Endothelial cell of umbilical vein (primary cell): ENCODE results near the gene FAM3D. TPM values are rescaled to one million over a fixed set of nuclear protein-coding genes. Genes with fewer than 3 reads are reported as not detected.

Experiments
- BruUV-seq: library from RNA; stranded (reverse); fragments of 400-500 nt; replicated peaks from 2 replicates; lab custom pipeline; 2021; lab: Mats Ljungman, UMichigan
- CTCF ChIA-PET: fragments of 300-600, 350-600 bp; sonication (Branson Sonifier 250); formaldehyde crosslinking; loops from one replicate; lab custom pipeline; 2021; ENCODE audit warnings: antibody characterized with exemption, inconsistent platforms; lab: Charles Lee
- POLR2A ChIA-PET: fragments of 300-600, 350-600 bp; sonication (Branson Sonifier 250); formaldehyde crosslinking; loops from one replicate; lab custom pipeline; 2021; ENCODE audit warnings: antibody characterized with exemption, inconsistent platforms; lab: Charles Lee
- DNase-seq: peaks from one replicate; pipeline ENCODE4 v3.0.0-alpha.2; 2011; ENCODE audit warnings: low read depth, low spot score
- FAIRE-seq: peaks from 2 replicates; lab custom pipeline; 2011; peaks lifted over from hg19 to GRCh38; lab: Jason Lieb, UNC
- H2AFZ ChIP-seq: 2 replicates; pipeline ENCODE4 v1.6.0; 2012; ENCODE audit warnings: low read depth, low read length, control low read depth, inconsistent platforms
- H3K27ac ChIP-seq: 2 replicates; pipeline ENCODE4 v1.5.1; 2011; ENCODE audit warnings: low read depth, mild to moderate bottlenecking, control low read depth, low read length, moderate library complexity; ENCODE audit not compliant: insufficient read depth
- H3K27me3 ChIP-seq, 2 experiments: 2 replicates each; pipeline versions ENCODE4 v1.6.0 to v1.6.1; 2011; ENCODE audit warnings: low read length in 2 of 2, mixed read lengths in 1 of 2; ENCODE audit not compliant: control insufficient read depth in 2 of 2, insufficient read depth in 2 of 2
- H3K36me3 ChIP-seq, 2 experiments: 2 replicates in 1 of 2; 3 replicates in 1 of 2; pipeline ENCODE4 v1.5.1; 2011; ENCODE audit warnings: low read length in 2 of 2, mild to moderate bottlenecking in 1 of 2, moderate library complexity in 1 of 2; ENCODE audit not compliant: control insufficient read depth in 2 of 2, insufficient read depth in 2 of 2; ENCODE audit errors: extremely low read depth in 1 of 2
- H3K4me1 ChIP-seq: 3 replicates; pipeline ENCODE4 v1.5.1; 2011; ENCODE audit warnings: mild to moderate bottlenecking, low read length; ENCODE audit not compliant: control insufficient read depth, insufficient read depth; ENCODE audit errors: extremely low read depth
- H3K4me2 ChIP-seq: 2 replicates; pipeline ENCODE4 v1.6.1; 2011; ENCODE audit warnings: low read length, control low read depth, mixed read lengths; ENCODE audit not compliant: insufficient read depth
- H3K4me3 ChIP-seq, 3 experiments: fragments of 200-600 bp in 1 of 3; sonication (generic), shearing (Covaris generic) in 1 of 3; replicated peaks in 1 of 3; 2 replicates each; pipeline ENCODE4 v1.5.1; 2011 to 2016; ENCODE audit warnings: control low read depth in 3 of 3, low read length in 3 of 3, mild to moderate bottlenecking in 2 of 3, inconsistent platforms in 1 of 3, low read depth in 1 of 3, moderate library complexity in 1 of 3; ENCODE audit not compliant: insufficient read depth in 1 of 3
- H3K79me2 ChIP-seq: 2 replicates; pipeline ENCODE4 v1.6.0; 2012; ENCODE audit warnings: low read length, inconsistent platforms; ENCODE audit not compliant: control insufficient read depth, insufficient read depth
- H3K9ac ChIP-seq: replicated peaks from 2 replicates; pipeline ENCODE3; 2011; ENCODE audit warnings: low read length, control low read depth; ENCODE audit not compliant: insufficient read depth; ENCODE audit errors: extremely low read depth
- H3K9me1 ChIP-seq: replicated peaks from 3 replicates; pipeline ENCODE4 v1.6.0; 2011; ENCODE audit warnings: mild to moderate bottlenecking, low read length; ENCODE audit not compliant: control insufficient read depth, insufficient read depth; ENCODE audit errors: extremely low read depth
- H3K9me3 ChIP-seq: replicated peaks from 2 replicates; pipeline ENCODE4 v1.5.1; 2012; ENCODE audit warnings: low read length, inconsistent platforms; ENCODE audit not compliant: control insufficient read depth, insufficient read depth
- H4K20me1 ChIP-seq: replicated peaks from 2 replicates; pipeline ENCODE3; 2011; ENCODE audit warnings: mild to moderate bottlenecking, low read length; ENCODE audit not compliant: control insufficient read depth, insufficient read depth; ENCODE audit errors: extremely low read depth
- CTCF ChIP-seq, 2 donors: IDR thresholded peaks; 1 replicate in 1 of 2; 2 replicates in 1 of 2; pipeline ENCODE4 v1.5.1; 2011; ENCODE audit warnings: low read length in 2 of 2, mild to moderate bottlenecking in 2 of 2, moderate library complexity in 2 of 2, control low read depth in 1 of 2, inconsistent platforms in 1 of 2, low read depth in 1 of 2; ENCODE audit not compliant: insufficient read depth in 1 of 2; ENCODE audit errors: extremely low read depth in 1 of 2
- EZH2 ChIP-seq: IDR thresholded peaks from 2 replicates; pipeline ENCODE4 v1.6.1; 2012; ENCODE audit warnings: borderline replicate concordance, low read depth, mild to moderate bottlenecking, moderate library complexity, low read length, inconsistent platforms; ENCODE audit not compliant: severe bottlenecking
- FOS ChIP-seq: IDR thresholded peaks from 2 replicates; pipeline ENCODE4 v1.6.1; 2011; ENCODE audit warnings: mild to moderate bottlenecking, low read length, moderate library complexity, borderline replicate concordance; ENCODE audit not compliant: insufficient read depth
- GATA2 ChIP-seq: IDR thresholded peaks from 2 replicates; pipeline ENCODE4 v1.7.0; 2011; ENCODE audit warnings: low read depth, mild to moderate bottlenecking, moderate library complexity, mixed read lengths, low read length; ENCODE audit not compliant: insufficient read length, insufficient read depth
- MYC ChIP-seq: IDR thresholded peaks from one replicate; pipeline ENCODE4 v1.6.1; 2011; ENCODE audit warnings: mild to moderate bottlenecking, low read depth, low read length
- POLR2A ChIP-seq: IDR thresholded peaks from 2 replicates; pipeline ENCODE4 v1.6.1; 2012; ENCODE audit warnings: low read depth, mild to moderate bottlenecking, control low read depth, low read length
- POLR2AphosphoS5 ChIP-seq: IDR thresholded peaks from 2 replicates; pipeline ENCODE4 v1.6.1; 2012; ENCODE audit warnings: low read depth, mild to moderate bottlenecking, control low read depth, low read length, moderate library complexity; ENCODE audit not compliant: insufficient read depth
- dilution Hi-C: fragments of 300-500 bp; cut with MboI; formaldehyde crosslinking; loops from one replicate; pipeline ENCODE4 v1.15.0; 2019; ENCODE audit warnings: low sequenced_read_pairs; ENCODE audit not compliant: extremely low pct_ligation_motif_present
- intact Hi-C: fragments of 100-400 bp; cut with micrococcal nuclease; formaldehyde crosslinking; loops from one replicate; pipeline ENCODE4 v1.10.0; 2022
- polyA plus RNA-seq, 4 experiments: library from polyadenylated mRNA; depleted of rRNA in 3 of 4; stranded (reverse) in 3 of 4; unstranded in 1 of 4; fragments of >200 nt; gene quantifications; 2 replicates each; pipeline versions ENCODE4 v1.2.1 to v1.2.3, GENCODE V29; 2011 to 2012; ENCODE audit warnings: missing spikeins in 1 of 4
- total RNA-seq: library from RNA; stranded (reverse); gene quantifications from 2 replicates; pipeline ENCODE4 v1.2.3, GENCODE V29; 2021

Gene FAM3D
- total and polyA plus RNA-seq, 2 donors (not counting 3 experiments of a cell fraction or from before 2014, with no cell fraction given), result 0.12 TPM; not detected in 1

GRCh38 chr3:58707390-58707930, 40.9 kb upstream of the FAM3D start:
- Histone ChIP-seq H3K9me3 (no peaks in the 10 kb centered on the region), H4K20me1 (no peaks in the 10 kb centered on the region)
- intact Hi-C loops, result no loop called here

More at GRCh38 chr3:58707390-58707930, 40.9 kb upstream of the FAM3D start:
- ChIA-PET CTCF (no interaction called here), POLR2A (no interaction called here)
- Histone ChIP-seq H3K4me3 (no peak overlapping the region), H3K79me2 (no peaks in the 10 kb centered on the region), H3K4me2 (no peak overlapping the region), H3K4me1 (no peaks in the 10 kb centered on the region), H2AFZ (no peak overlapping the region), H3K9ac (no peak overlapping the region), H3K36me3 (no peaks in the 10 kb centered on the region), H3K27me3 (no peaks in the 10 kb centered on the region), H3K9me1 (no peaks in the 10 kb centered on the region), H3K27ac (no peak overlapping the region)
- no peak for TF ChIP-seq CTCF (IDR thresholded peaks at IDR 0.05; ENCODE audit: extremely low read depth in 1 of 2, insufficient read depth in 1 of 2, low read depth in 1 of 2, low read length in 2 of 2)
- no peak for TF ChIP-seq POLR2AphosphoS5
- no peak for TF ChIP-seq MYC
- no peak for TF ChIP-seq POLR2A
- TF ChIP-seq FOS, result no peak
- no peak for TF ChIP-seq GATA2
- TF ChIP-seq EZH2, result no peak
- no peak for FAIRE-seq
- dilution Hi-C loops, result no loop called here
- no peak for DNase-seq
- BruUV-seq, result no TSS peak
